Measurements from ENCODE around the gene BCL11B. TPM values are rescaled to one million over a fixed set of nuclear protein-coding genes. Genes with fewer than 3 reads are reported as not detected.

Gene BCL11B
- total RNA-seq, 1 donor from 2014 or later, result 0.23 TPM

DNA sequence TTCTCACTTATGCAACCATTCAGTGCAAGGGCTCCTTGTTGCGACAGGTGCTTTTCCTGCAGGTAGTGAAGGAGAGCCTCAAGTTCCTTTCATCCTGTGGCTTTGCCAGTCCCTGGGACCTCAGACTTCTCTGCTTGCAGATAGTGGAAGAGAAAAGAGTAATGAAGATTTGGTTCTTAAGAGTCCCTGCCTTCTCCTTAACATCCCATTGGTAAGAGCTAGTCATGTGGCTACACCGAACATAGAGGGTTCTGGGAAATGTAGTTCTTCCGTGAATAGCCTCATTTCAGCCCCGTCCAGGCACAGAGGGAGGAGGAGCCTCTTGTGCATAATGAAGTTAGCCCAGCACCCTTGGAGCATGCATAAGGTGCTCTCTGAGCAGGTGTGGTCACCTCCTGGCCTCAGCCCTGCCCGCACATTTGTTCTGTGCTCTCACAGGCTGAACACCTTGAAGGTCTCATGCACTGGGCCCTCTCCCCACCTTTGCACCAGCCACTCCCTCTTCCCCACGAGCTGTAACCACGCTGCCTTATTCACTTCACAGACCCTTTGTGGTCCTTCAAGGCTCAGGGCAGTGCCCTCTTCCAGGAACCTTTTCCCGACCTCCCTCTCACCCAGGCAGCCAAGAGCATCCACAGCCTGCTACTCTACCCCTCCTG is 134.0 kb downstream of the BCL11B start:
- no peak overlapping the region for H3K4me3 ChIP-seq (ENCODE audit: low read depth, low read length)
- no peak for DNase-seq (ENCODE audit: low read depth)
- TF ChIP-seq, protein P1, sequence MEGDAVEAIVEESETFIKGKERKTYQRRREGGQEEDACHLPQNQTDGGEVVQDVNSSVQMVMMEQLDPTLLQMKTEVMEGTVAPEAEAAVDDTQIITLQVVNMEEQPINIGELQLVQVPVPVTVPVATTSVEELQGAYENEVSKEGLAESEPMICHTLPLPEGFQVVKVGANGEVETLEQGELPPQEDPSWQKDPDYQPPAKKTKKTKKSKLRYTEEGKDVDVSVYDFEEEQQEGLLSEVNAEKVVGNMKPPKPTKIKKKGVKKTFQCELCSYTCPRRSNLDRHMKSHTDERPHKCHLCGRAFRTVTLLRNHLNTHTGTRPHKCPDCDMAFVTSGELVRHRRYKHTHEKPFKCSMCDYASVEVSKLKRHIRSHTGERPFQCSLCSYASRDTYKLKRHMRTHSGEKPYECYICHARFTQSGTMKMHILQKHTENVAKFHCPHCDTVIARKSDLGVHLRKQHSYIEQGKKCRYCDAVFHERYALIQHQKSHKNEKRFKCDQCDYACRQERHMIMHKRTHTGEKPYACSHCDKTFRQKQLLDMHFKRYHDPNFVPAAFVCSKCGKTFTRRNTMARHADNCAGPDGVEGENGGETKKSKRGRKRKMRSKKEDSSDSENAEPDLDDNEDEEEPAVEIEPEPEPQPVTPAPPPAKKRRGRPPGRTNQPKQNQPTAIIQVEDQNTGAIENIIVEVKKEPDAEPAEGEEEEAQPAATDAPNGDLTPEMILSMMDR (conservative IDR thresholded peaks at IDR 0.05; ENCODE audit: low read depth, low read length), result no peak

DNA sequence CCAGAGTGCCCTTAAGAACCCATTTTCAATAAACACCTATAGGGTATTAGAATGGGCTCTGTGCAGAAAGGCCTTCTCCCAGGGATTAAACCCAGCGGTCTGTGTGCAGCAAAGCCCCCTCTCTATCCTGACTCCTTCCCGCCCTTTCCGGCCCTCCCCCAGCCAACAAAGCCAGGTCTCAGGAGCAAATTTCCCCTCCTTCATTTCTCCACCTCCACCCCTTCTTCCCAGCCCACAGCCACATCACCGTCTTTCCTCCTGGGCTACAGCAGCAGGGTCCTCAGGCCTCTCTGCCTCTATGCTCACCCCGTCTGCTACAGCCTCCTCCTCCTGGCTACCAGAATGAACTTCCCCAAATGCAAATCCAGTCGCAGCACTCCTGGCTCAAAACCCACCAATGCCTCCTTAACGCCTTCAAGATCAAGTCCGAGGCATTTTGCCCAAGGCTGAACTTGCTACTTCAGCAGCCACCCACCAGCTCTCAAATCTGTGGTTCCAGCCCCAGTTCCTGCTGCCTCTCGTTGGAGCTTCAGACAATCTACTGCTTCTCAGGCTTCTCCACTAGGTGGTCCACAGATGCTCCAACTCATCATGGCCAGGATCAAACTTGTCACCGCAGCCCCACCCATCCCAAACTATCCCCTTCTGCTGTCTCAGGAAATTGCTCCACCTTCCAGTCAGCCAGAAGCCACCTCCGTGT is 134.8 kb downstream of the BCL11B start:
- DNase-seq (ENCODE audit: low read depth), result no peak
- H3K4me3 ChIP-seq (ENCODE audit: low read depth, low read length), result no peak overlapping the region
- TF ChIP-seq, protein P1 (conservative IDR thresholded peaks at IDR 0.05; ENCODE audit: low read depth, low read length), result no peak

DNA sequence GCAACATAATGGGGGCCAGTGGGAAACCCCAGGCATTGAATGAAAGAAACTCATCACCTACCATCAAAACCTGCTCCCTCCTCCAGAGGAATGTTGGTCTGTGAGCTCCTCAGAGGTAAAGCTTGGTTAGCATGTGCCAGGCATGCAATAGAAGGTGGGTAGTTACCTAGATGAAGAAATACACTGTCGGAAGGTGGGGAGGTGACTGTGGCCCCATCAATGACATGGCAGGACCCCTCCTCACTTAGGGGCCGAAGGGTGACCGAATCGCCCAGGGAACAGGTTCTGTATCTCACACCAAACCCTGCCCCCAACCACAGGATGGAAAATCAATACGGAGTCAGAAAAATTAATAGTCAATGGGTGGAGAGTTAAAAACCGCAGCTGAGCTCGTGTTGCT is 135.6 kb downstream of the BCL11B start:
- TF ChIP-seq, protein P1 (conservative IDR thresholded peaks at IDR 0.05; ENCODE audit: low read depth, low read length), result no peak
- H3K4me3 ChIP-seq (ENCODE audit: low read depth, low read length), result no peak overlapping the region
- DNase-seq (ENCODE audit: low read depth), result no peak

DNA sequence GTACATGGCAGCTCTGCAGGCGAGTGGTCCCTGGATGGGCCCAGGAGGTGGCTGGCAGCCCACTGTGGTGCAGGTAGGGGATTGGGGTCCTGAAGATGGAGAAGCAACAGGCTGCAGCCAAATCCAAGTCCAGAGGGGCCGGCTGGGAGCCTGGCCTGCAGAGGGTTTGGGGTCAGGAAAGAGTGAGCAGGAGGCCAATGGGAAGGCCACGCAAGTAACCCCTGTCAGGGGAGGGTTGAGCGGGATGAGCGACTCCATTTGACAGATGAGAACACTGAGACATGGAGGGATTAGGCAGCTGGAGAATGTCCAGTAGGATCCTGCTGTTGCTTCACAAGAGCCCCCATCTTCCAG is 136.0 kb downstream of the BCL11B start:
- TF ChIP-seq, protein P1 (conservative IDR thresholded peaks at IDR 0.05; ENCODE audit: low read depth, low read length), result no peak
- DNase-seq (ENCODE audit: low read depth), result no peak
- H3K4me3 ChIP-seq (ENCODE audit: low read depth, low read length), result no peak overlapping the region

DNA sequence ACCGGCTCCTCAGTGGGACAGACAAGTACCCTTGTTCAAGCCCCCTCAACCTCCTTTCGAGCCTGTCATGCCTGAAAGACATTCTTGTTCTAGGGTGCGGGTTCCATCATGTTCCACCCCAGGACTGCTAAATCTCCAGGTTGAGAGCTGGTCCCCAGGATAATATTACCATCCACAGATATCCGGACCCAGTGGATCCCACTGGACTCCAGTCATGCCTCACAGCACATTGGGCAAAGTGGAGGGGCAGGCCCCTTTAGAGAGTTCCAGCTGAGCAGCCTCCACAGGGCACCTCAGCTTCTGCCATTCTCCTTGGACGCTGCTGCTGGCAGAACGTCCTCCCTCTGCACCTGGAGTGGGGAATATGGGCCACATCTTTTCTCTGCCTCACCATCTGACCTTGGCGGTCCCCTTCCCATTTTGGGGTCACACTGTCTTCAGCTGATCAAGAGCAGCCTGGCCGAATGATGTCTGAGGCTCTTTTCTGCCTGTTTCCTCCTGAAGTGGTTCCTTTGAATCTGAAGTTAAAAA is 137.4 kb downstream of the BCL11B start:
- no peak overlapping the region for H3K4me3 ChIP-seq (ENCODE audit: low read depth, low read length)
- TF ChIP-seq, protein P1 (conservative IDR thresholded peaks at IDR 0.05; ENCODE audit: low read depth, low read length), result no peak
- no peak for DNase-seq (ENCODE audit: low read depth)

DNA sequence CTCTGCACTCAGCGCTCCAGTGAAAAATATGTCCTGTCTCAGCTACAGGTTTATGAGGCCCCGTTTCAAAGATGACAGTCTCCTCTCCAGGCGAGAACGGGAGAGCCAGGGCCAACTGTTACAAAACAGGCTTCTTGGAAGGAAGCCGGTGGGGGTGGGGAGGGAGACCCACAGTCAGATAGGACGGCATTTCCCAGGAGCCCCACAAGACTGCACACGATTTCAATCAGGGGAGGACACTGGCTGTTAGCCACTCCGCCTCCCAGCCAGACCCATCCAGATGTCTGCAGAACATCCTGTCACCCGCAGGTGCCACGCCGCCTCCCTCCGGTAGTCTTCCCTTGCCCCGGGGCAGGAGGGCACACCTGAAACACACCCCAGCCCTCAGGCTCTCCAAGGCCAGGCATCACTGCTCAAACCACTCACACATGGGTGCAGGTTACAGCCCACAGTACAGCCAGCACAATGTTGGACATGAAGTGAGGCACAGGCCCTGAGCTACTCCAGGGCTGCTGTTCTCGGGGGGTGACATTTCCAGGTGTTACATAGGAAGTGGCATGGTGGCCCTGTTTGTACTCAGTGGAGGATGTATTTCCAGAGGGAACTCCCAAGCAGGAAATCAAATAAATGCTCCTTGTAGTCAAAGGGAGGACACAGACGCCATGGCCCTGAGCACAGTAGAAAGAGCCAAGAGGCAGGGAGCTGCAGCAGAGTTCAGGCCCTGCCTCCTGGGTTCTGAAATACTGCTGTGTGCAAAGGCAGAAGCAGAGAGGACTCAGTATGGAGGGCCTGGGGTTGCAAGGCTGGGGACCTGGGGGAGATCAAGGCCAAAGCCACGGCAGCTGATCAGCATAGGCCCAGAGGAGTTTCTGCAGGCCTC is 138.1 kb downstream of the BCL11B start:
- no peak for DNase-seq (ENCODE audit: low read depth)
- no peak overlapping the region for H3K4me3 ChIP-seq (ENCODE audit: low read depth, low read length)
- TF ChIP-seq, protein P1 (conservative IDR thresholded peaks at IDR 0.05; ENCODE audit: low read depth, low read length), result no peak
